ENCODE data around the gene NDUFS2.
"Not testable (repeated sequence)": the region's sequence is repeated elsewhere in the genome, so short reads cannot be mapped to it uniquely, and the experiment has no call there.

NDUFS2 gene

DNA sequence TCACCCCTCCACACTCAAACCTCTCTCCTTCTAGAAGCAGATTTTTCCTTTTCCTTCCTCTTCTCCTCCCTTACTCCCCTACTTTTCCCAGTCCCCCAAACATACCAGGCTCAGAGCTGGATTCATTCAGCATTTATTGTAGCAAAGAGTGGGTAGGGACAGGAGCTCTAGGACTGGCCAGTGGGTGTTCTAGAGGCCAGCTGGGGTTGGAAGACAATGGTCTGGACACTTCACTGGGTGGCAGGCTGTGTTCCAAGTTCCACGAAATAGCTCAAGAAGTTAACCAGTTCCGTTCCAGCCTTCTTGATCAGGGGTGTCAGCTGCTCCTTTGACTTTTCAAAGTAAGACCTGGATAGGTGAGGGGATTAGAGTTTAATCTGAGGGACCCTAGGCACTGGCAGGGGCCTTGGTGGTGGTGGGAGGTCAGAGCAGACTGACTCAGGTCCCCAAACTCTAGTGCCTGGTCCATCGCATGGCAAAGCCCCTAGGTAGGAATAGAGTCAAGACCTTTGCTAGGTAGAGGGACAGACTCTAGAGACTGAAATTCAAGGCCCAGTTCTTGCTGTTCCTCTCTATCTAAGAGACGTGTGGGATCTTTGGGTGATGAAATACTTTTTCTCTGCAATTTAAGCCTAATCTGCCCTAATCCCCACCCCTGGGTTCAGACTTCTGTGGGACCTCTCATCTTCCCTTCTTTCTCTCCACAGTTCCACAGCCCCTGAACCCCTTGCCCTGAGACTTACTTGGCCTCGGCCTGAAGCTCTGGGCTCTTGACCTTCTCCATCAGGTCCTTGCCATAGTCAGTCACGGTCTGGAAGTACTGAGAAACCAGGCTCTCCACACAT lies 20.2 kb downstream of the NDUFS2 start:
- DNase-seq = no peak

DNA sequence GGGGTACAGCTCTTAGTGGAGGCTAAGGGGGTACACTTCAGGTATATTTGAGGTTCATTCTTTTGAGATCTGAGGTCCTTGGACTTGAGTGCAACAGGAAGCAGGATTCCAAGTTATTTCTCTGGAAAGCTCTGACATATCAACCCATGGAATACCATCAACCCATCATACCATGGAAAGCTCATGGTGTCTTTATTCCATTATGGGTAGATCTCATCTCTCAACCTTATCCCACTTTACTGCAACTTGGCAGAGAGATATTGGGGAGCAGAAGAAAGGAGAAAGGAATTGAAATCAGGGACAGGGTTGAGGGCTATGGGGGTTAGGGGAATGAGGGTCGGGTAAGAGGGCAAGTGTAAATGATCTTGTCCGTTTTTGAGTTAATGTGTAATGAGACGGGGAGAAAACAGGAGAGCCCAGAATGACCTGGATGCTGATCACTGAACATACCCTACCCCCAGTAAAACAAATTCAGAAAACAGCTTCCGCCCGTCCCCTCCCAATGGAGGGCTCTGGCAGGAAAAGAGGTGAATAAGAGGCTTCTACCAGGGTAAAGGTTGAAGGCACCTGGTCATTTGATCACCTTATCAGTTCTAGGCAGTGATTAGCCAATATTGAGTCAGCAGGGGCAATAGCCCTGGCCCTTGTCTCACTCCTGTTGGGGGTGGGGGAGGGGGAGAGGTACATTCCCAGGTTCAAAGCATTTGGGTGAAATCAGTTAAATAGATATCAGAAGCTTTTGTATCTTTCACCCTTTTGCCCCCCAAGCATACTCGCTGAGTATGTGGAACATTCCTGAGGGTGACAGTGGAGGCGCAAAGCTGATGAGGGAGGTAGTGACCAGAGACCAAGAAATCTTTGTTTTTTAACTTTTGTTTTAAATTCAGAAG lies 21.9 kb downstream of the NDUFS2 start:
- no peak for DNase-seq

GRCh38 chr1:161224695-161225087 lies 22.5 kb downstream of the NDUFS2 start:
- DNase-seq = not testable (repeated sequence)

DNA sequence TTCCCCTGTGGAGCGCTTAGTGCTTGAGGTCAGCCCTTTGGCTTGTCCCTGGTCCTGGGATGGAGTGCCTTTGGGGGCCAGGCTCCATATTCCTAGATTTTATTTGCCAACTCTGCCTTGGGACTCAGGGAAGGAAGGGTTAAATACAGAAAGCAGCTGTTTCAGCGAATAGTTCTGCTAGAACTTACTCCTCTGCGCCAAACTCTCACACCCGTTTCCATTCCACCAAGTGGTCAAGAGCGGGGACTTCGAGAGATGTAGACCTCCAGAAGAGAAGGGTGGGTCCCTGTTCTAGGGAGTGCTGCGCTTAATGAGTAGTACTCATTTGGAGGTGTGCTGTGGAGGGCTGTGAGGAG lies 23.0 kb downstream of the NDUFS2 start:
- DNase-seq = no peak

DNA sequence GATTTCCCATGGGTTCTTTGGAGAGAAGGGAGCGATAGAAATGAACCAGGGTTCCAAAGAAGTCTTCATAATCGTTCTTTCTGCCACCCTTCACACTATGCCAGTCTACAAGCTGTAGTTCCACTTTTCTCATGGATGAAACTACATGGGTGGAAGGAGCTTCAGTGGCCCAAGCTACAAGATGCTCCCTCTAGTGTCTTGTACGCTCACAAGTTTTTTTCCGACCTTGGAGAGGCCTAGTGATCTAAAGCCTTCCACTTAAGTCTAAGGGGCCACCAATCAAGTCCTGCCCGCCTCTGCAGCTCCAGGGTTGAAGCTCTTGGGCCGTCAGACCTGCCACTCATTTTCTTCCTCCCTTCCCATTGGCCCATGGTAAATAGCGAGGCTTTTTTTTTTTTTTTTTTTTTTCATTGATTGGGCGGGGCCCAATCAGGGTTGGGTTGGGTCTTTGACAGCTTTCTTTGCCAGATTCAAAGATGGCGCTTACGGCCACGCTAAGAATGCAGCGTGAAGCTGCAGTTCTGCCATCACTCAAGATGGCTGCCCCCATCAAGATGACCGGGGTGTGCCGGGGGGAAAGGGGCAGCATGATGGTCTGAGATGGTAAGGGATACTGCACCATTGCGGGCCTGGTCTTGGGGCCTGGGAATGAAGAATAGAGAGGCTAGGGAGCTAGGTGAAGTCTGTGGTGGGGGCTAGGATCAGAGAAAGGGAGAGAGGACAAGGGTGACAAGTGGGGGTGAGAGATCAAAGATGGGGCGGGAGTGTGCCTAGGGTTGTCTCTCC lies 23.6 kb downstream of the NDUFS2 start, which contains the start of gene TOMM40L:
TOMM40L (plus strand) TSS at position 527 of the 786 bp plus-strand sequence. CDS start 430 bp downstream, outside the sequence.
- DNase-seq = no peak

DNA sequence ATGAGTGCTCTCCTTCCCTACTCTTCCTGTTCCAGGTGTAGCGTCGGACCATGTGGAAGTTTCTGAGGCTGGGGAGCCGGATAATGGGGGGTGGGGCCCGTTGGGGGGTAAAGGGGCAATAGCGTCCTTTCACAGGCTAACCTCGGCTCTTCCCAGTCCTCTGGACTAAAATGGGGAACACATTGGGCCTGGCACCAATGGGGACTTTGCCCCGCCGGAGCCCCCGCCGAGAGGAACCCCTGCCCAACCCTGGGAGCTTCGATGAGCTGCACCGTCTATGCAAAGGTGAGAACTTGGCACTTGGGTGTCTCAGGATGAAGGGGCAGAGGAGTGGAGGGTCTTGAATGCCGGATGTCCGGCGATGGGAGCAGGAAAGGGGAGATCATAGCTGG lies 24.1 kb downstream of the NDUFS2 start:
- DNase-seq = no peak

DNA sequence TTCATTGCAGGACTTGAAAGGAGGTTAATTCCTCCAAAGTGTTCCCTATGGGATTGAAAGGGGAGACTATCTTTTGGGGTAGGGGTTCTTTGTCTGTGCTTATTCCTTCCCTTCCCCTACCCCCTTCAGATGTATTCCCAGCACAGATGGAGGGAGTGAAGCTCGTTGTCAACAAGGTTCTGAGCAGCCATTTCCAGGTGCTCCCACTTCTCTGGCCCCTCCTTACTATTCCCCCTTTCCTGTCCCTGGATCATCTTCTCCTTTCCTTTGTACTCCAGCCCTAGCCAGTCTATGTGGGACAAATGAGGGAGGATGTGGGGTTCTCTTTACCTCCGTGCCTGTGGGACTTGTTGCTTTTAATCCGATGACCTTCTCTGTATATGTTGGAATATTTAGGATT lies 24.6 kb downstream of the NDUFS2 start:
- no peak for DNase-seq

GRCh38 chr1:161227196-161227871 lies 25.2 kb downstream of the NDUFS2 start:
- no peak for DNase-seq

DNA sequence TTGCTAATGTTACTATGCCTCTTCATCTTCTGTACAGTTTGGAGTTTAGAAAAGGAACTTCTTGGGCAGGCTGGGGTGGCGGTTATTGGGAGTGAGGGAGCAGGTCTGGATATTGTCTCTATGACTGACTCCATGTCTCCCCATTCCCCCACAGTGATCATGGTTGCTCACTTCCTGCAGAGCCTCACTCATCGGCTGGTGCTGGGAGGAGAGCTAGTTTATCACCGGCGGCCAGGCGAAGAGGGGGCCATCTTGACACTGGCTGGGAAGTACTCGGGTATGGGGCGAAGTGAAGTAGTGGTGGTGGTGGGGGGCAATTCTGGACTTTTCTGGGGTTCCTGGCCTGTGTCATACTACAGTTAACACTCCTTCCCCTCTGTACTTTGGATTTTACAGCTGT lies 25.9 kb downstream of the NDUFS2 start:
- no peak for DNase-seq

DNA sequence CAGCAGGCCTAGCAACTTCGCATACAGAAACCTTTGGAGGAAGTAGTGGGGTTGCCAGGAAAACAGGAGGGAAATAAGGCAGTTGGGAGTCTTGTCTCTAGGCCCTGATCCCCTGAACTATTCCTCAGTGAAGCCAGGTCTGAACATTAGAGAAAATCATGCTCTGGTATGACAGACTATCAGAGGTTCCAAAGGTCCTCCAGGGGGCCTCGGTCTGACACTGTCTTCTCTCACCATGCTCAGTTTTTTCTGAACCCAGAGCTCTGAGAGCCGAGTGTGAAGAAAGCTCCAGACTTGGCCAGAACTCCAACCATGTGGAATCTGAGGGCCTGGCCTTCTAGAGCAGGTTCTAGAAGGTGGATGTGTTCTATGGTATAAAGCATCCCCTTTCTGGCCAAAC lies 27.7 kb downstream of the NDUFS2 start:
- DNase-seq = no peak

- no peak for DNase-seq
Measured at GRCh38 chr1:161230762-161231161, 28.6 kb downstream of the NDUFS2 start.

- no peak for DNase-seq
Measured at GRCh38 chr1:161233102-161233501, 30.9 kb downstream of the NDUFS2 start.

DNA sequence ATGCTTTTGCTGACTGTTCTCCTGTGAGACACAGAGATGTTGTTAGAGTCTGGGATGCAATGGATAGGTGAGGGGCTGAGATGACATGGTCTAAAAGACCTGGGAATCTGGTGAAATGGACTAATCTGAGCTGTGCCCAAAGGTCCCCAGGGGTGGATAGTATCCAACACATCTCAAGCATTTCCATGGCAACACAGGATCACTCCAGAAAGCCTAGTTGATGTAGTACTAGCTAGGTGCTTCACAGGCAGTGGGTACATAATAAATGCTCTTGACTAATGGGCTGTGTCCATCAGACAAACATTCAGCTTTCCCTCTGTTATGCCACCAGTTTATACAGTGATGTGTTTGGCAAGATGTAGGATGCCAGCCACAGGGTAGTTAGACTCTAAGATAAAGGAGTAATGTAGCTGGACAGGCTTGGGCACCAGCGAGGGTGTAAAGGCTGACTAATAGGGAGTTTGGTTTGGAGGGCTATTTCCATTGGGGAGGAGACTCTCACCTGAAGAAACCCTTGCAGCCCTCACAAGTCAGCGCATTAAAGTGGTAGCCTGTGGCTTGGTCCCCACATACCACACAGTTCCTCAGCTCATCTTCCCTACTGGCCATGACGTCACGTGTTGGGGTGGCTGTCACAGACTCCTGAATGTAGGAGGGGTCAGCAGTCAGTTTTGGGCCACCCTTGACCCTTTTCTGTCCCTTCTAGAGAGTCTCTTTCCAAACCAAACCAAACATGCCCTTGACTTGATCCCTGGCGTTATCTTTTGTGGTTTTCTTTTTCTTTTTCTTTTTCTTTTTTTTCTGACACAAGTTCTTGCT lies 34.0 kb downstream of the NDUFS2 start:
- no peak for DNase-seq

- DNase-seq = no peak
Measured at GRCh38 chr1:161238039-161238473, 35.9 kb downstream of the NDUFS2 start, which contains the start of gene NR1I3. Gene NR1I3 (minus strand): TSS chr1:161238203. CDS start chr1:161236565, 1,638 bp downstream.

DNA sequence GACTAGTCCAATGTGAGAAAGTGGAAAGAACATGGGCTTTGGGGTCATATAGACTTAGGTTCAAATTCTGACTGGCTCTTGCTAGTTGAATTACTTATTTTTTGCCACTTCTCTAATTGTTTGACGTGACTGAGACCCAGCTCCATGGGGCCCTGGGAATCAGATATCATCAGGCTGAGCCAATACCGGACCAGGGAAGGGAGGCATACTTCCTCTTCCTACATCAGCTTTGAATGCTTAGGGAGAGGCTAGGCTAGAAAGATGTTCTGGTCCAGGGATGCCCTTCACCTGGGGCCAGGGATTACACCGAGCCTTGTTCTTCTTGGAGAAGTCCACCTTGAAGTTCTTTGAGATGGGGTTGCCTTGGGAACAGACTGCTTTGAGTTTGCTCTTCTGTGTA lies 39.5 kb downstream of the NDUFS2 start:
- no peak for DNase-seq

DNA sequence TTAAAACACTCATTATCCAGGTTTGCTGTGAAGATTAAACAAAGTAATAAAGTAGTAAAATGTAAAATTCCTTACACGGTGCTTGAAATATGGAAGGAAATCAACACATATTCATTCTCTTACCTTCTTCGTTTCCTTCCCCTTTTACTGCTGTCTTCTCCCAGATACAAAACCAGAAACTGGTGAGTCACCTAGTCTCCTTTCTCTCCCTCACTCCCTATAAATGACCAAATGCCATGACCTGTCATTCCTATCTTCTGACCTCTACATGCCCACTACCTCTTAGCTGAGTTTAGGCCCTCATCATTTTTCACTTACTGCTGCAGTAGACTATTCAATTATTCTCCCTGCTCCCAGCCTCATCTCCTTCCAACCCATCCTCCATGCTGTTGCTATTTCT lies 40.1 kb downstream of the NDUFS2 start:
- DNase-seq = no peak

DNA sequence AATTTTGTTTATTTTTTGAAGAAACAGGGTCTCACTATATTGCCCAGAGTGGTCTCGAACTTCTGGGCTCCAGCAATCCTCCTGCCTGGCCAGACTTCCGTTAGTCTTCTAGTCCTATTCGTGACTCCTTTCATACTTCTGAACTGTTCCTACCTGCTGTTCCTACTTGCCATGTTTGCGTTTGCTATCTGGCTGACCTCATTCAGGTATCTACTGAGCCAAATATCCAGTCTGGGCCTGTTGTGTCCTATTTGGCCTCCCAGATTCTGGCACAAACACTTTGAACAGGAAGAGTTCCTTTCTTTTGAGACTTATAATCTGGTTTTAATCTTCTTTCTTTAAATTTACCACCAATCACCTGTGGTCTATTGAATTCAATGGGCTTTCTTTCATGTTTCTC lies 42.7 kb downstream of the NDUFS2 start:
- DNase-seq = no peak

GRCh38 chr1:161250100-161250499 lies 47.9 kb downstream of the NDUFS2 start:
- DNase-seq = not testable (repeated sequence)

GRCh38 chr1:161250829-161251228 lies 48.7 kb downstream of the NDUFS2 start:
- DNase-seq = no peak

DNA sequence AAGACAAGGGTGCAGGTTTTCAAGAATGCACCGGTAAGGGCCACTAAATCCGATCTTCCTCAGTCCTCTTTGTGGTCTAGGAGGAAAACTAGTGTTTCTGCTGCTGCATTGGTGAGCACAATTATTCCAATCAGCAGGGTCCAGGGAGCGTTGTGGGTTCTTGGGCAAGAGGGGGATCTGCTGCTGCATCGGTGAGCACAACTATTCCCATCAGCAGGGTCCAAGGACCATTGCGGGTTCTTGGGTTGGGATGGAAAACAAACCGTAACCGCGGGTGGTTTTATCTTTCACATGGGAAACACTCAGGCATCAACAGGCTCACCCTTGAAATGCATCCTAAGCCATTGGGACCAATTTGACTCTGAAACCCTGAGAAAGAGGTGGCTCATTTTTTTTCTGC lies 49.4 kb downstream of the NDUFS2 start:
- no peak for DNase-seq

DNA sequence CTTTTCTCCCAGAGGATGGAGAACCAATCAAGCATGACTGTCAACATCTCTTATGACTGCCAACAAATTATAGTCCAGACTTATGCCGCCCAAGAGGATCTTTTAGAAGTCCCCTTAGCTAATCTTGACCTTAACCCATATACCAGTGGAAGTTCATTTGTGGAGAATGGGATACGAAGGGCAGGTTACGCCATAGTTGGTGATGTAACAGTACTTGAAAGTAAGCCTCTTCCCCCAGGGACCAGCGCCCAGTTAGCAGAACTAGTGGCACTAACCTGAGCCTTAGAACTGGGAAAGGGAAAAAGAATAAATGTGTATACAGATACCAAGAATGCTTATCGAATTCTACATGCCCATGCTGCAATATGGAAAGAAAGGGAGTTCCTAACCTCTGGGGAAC lies 53.1 kb downstream of the NDUFS2 start:
- DNase-seq = not testable (repeated sequence)
